HG03095 (cell line): ENCODE data around the gene GPR34.

ENCODE experiments used
- ATAC-seq: cut with Tn5 transposase; IDR thresholded peaks from one replicate; pipeline ENCODE4 v1.9.1; 2021; ENCODE audit warnings: moderate library complexity; ENCODE audit not compliant: unreplicated experiment

GPR34 gene

GRCh38 chrX:41733939-41734338, 45.2 kb downstream of the GPR34 start:
- peak; percentile 97 for ATAC-seq

- ATAC-seq = no peak
These were observed 45.8 kb downstream of the GPR34 start for GRCh38 chrX:41734530-41734929.

GRCh38 chrX:41737065-41737464, 48.3 kb downstream of the GPR34 start:
- ATAC-seq = no peak

- ATAC-seq = no peak
These were observed 51.1 kb downstream of the GPR34 start for GRCh38 chrX:41739871-41740270.
